GM21825 (cell line): ENCODE results near the gene CDH26.
"Not testable (repeated sequence)": the region's sequence is repeated elsewhere in the genome, so short reads cannot be mapped to it uniquely, and the experiment has no call there.

Source experiments
- ATAC-seq: cut with Tn5 transposase; IDR thresholded peaks from one replicate; pipeline ENCODE4 v1.9.1; 2021; ENCODE audit warnings: mild to moderate bottlenecking, moderate library complexity; ENCODE audit not compliant: unreplicated experiment

The CDH26 gene

GRCh38 chr20:60040471-60041162 lies 82.4 kb downstream of the CDH26 start:
- ATAC-seq, result no peak

GRCh38 chr20:60041436-60042165 lies 83.4 kb downstream of the CDH26 start:
- ATAC-seq, result not testable (repeated sequence)

GRCh38 chr20:60043435-60043834 lies 85.2 kb downstream of the CDH26 start:
- no peak for ATAC-seq

- no peak for ATAC-seq
Observed at GRCh38 chr20:60046011-60046413, 87.8 kb downstream of the CDH26 start.

- no peak for ATAC-seq
Observed at GRCh38 chr20:60046436-60046835, 88.2 kb downstream of the CDH26 start.

GRCh38 chr20:60046860-60047259 lies 88.6 kb downstream of the CDH26 start:
- no peak for ATAC-seq

- no peak for ATAC-seq
Observed at GRCh38 chr20:60048634-60049521, 90.7 kb downstream of the CDH26 start.

GRCh38 chr20:60049601-60050000 lies 91.4 kb downstream of the CDH26 start:
- ATAC-seq, result no peak

- no peak for ATAC-seq
Observed at GRCh38 chr20:60050193-60050947, 92.1 kb downstream of the CDH26 start.

GRCh38 chr20:60051911-60052310 lies 93.7 kb downstream of the CDH26 start:
- no peak for ATAC-seq

- no peak for ATAC-seq
Observed at GRCh38 chr20:60052322-60052721, 94.1 kb downstream of the CDH26 start.

GRCh38 chr20:60053125-60053817 lies 95.0 kb downstream of the CDH26 start:
- ATAC-seq, result no peak

GRCh38 chr20:60053818-60054190 lies 95.6 kb downstream of the CDH26 start:
- no peak for ATAC-seq

GRCh38 chr20:60054716-60055634 lies 96.8 kb downstream of the CDH26 start:
- ATAC-seq, result no peak

GRCh38 chr20:60055740-60056139 lies 97.5 kb downstream of the CDH26 start:
- ATAC-seq, result peak; percentile 43

GRCh38 chr20:60056407-60057122 lies 98.3 kb downstream of the CDH26 start:
- no peak for ATAC-seq

- ATAC-seq, result peak; percentile 52
Observed at GRCh38 chr20:60057123-60057865, 99.1 kb downstream of the CDH26 start.
